ENCODE data around the gene DDI2.

Gene DDI2

GRCh38 chr1:15709226-15709625, 92.0 kb downstream of the DDI2 start:
- no peak overlapping the region for H3K4me2 ChIP-seq
- H3K27me3 ChIP-seq = no peaks in the 10 kb centered on the region
- H3K9ac ChIP-seq = no peak overlapping the region

GRCh38 chr1:15712168-15712567, 94.9 kb downstream of the DDI2 start:
- Histone ChIP-seq H3K4me3 (no peak overlapping the region), H3K9ac (no peak overlapping the region), H4K20me1 (peaks cover 89 to 100% (median 99%) of the 10 kb centered on the region in 11 experiments), H3K36me3 (peaks cover 16 to 63% (median 30%) of the 10 kb centered on the region in 11 experiments), H3K4me1 (peaks cover 0 to 9% (median 2%) of the 10 kb centered on the region in 10 experiments; a peak in 5 of 20 replicates), H3K9me3 (replicated peaks in 1 of 11) (peaks cover 0 to 8% (median 0%) of the 10 kb centered on the region in 11 experiments; a peak in 4 of 22 replicates), H3K27me3 (no peaks in the 10 kb centered on the region), H3K4me2 (no peak overlapping the region), H3K27ac (no peak overlapping the region)
- TF ChIP-seq Cebpa-rat (IDR thresholded peaks at IDR 0.05) = no peak

More at GRCh38 chr1:15709226-15709625, 92.0 kb downstream of the DDI2 start:
- no peak overlapping the region for H3K4me3 ChIP-seq
- peaks cover 0 to 15% (median 0%) of the 10 kb centered on the region in 11 experiments; a peak in 4 of 22 replicates for H3K9me3 ChIP-seq (replicated peaks in 1 of 11)
- H3K36me3 ChIP-seq = peaks cover 18 to 60% (median 27%) of the 10 kb centered on the region in 11 experiments; a peak in 21 of 22 replicates
- H3K27ac ChIP-seq = no peak overlapping the region
- H3K4me1 ChIP-seq = peaks cover 0 to 23% (median 3%) of the 10 kb centered on the region in 10 experiments; a peak in 8 of 20 replicates
- TF ChIP-seq Cebpa-rat (IDR thresholded peaks at IDR 0.05) = no peak
- peaks cover 89 to 100% (median 99%) of the 10 kb centered on the region in 11 experiments for H4K20me1 ChIP-seq

DNA sequence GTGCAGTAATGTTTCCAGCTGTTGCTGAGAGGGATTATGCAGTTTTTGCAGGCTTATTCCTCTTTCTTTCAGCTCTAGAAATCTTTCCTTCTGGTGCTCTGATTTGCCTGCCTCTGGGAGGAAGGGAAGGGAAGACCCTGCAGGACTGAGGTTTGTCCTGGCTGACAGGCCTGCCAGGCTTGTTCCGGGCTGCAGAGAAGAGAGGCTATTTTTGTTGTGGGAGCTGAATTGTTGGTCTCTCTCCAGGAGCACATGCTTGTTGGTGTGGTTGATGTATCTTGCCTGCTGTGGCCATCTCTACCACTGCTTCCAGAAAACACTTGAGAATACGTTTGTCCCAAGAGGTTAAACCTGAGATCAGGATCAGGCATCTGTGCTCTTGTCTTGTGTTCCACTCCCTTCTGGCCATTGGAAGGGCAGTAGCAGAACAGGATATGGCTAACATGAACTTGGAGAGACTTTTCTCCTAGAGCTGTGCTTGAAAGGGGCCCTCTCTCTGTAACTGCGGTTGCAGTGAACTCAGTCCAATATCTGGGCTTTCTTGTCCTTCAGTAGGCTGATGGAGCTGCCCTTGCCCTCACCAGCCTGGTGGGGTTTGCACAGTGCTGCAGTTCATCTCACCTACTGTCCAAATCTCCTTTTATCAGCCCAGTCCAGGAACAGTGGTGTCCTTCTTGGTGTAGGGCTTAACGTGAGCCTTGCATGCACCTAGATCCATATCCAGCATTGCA, 97.3 kb downstream of the DDI2 start:
- Histone ChIP-seq H3K4me3 (no peak overlapping the region), H3K36me3 (peaks cover 38 to 67% (median 52%) of the 10 kb centered on the region in 11 experiments), H3K27ac (no peak overlapping the region), H3K9me3 (replicated peaks in 1 of 11) (no peaks in the 10 kb centered on the region), H4K20me1 (peaks cover 65 to 98% (median 92%) of the 10 kb centered on the region in 11 experiments), H3K9ac (no peak overlapping the region), H3K27me3 (no peaks in the 10 kb centered on the region), H3K4me1 (no peaks in the 10 kb centered on the region), H3K4me2 (no peak overlapping the region)
- TF ChIP-seq Cebpa-rat (IDR thresholded peaks at IDR 0.05) = no peak

- Histone ChIP-seq H3K4me2 (no peak overlapping the region), H3K27ac (no peak overlapping the region), H3K4me1 (no peaks in the 10 kb centered on the region), H3K4me3 (no peak overlapping the region), H3K9ac (no peak overlapping the region), H3K27me3 (no peaks in the 10 kb centered on the region), H3K9me3 (replicated peaks in 1 of 11) (no peaks in the 10 kb centered on the region), H4K20me1 (peaks cover 38 to 96% (median 79%) of the 10 kb centered on the region in 11 experiments), H3K36me3 (peaks cover 65 to 93% (median 82%) of the 10 kb centered on the region in 11 experiments)
- TF ChIP-seq Cebpa-rat (IDR thresholded peaks at IDR 0.05) = no peak
Observed at GRCh38 chr1:15717418-15718125, 100.3 kb downstream of the DDI2 start.

- Histone ChIP-seq H3K4me1 (no peaks in the 10 kb centered on the region), H3K9ac (no peak overlapping the region), H3K27ac (no peak overlapping the region), H4K20me1 (peaks cover 32 to 96% (median 78%) of the 10 kb centered on the region in 11 experiments; a peak in 21 of 22 replicates), H3K27me3 (no peaks in the 10 kb centered on the region), H3K36me3 (peaks cover 72 to 95% (median 88%) of the 10 kb centered on the region in 11 experiments), H3K4me2 (no peak overlapping the region), H3K4me3 (no peak overlapping the region), H3K9me3 (replicated peaks in 1 of 11) (no peaks in the 10 kb centered on the region)
- no peak for TF ChIP-seq Cebpa-rat (IDR thresholded peaks at IDR 0.05)
Observed at GRCh38 chr1:15718199-15718601, 100.9 kb downstream of the DDI2 start.

All from BLaER1 treated with 17β-estradiol and CSF1 and Interleukin-3, amounts not matched to agents 10 nM and 100 nM (cell line).